Left lung (tissue), 10 donors: ENCODE measurements around the gene SYNGAP1. TPM values are rescaled to one million over a fixed set of nuclear protein-coding genes. Genes with fewer than 3 reads are reported as not detected.

ENCODE experiments used
- ATAC-seq: fragments of 200-7000 bp; cut with Tn5 transposase; one replicate; pipeline ENCODE4 v1.9.1; 2020; ENCODE audit warnings: moderate library complexity
- DNase-seq, 4 donors: peaks; one replicate each; pipeline ENCODE4 v3.0.0-alpha.2; 2013 to 2020
- H3K27ac ChIP-seq, 2 donors: fragments of 200-600 bp; sonication (generic) in 1 of 2; one replicate each; pipeline versions ENCODE4 v1.5.0 to v1.8.0; 2020 to 2021
- H3K27me3 ChIP-seq, 2 donors: fragments of 200-600 bp; sonication (generic) in 1 of 2; one replicate each; pipeline versions ENCODE4 v1.5.0 to v1.8.0; 2020 to 2021
- H3K36me3 ChIP-seq, 2 donors: fragments of 200-600 bp; sonication (generic) in 1 of 2; one replicate each; pipeline versions ENCODE4 v1.5.0 to v1.8.0; 2020 to 2021
- H3K4me1 ChIP-seq, 2 donors: fragments of 200-600 bp; one replicate each; pipeline ENCODE4 v1.8.0; 2021
- H3K4me3 ChIP-seq, 2 donors: fragments of 200-600 bp; sonication (generic) in 1 of 2; one replicate each; pipeline versions ENCODE4 v1.5.0 to v1.8.0; 2020 to 2021; ENCODE audit warnings: mild to moderate bottlenecking in 1 of 2
- H3K9me3 ChIP-seq, 2 donors: fragments of 200-600 bp; sonication (generic) in 1 of 2; one replicate each; pipeline versions ENCODE4 v1.5.0 to v1.8.0; 2020 to 2021
- CTCF ChIP-seq, 2 donors: fragments of 200-600 bp; sonication (generic) in 1 of 2; IDR thresholded peaks; one replicate each; pipeline versions ENCODE4 v1.5.0 to v1.8.0; 2021; ENCODE audit warnings: antibody characterized with exemption in 2 of 2
- intact Hi-C, 2 donors: fragments of 100-400 bp; cut with DNase I; formaldehyde crosslinking; loops; one replicate each; pipeline versions ENCODE4 v1.11.2 to v1.14.2; 2022
- polyA plus RNA-seq, 6 donors: library from polyadenylated mRNA; unstranded; fragments of 120-200 nt; gene quantifications; one replicate each; pipeline ENCODE4 v1.2.1, GENCODE V29; 2013; ENCODE audit not compliant: insufficient read length in 6 of 6
- total RNA-seq, 2 donors: library from RNA; stranded (reverse); fragmentation: NEBNext Ultra II Directional; extraction: Animal tissue kit (Norgen Biotek cat#: 25700); gene quantifications; one replicate each; pipeline ENCODE4 v1.2.1, GENCODE V29; 2021
- donor health status: DM: no; HTN: yes; CAD: no.
- donor health status: DM: no; HTN: no; CAD: no.

Gene SYNGAP1
- total and polyA plus RNA-seq, 8 donors = 18.1 to 51.2 (median 44.6) TPM

- peaks cover 0 to 54% of the 10 kb centered on the region in 2 donors for H3K36me3 ChIP-seq
- no peaks in the 10 kb centered on the region for H3K9me3 ChIP-seq
- H3K27me3 ChIP-seq = no peaks in the 10 kb centered on the region
- no peak overlapping the region for H3K4me3 ChIP-seq
- H3K4me1 ChIP-seq = peaks cover 0 to 29% of the 10 kb centered on the region in 2 donors
- DNase-seq = no peak
- peak overlapping the region in 1 of 2 donors; percentile 69 for H3K27ac ChIP-seq
- intact Hi-C loops = no loop called here
- ATAC-seq = peak; percentile 10
- TF ChIP-seq CTCF (IDR thresholded peaks at IDR 0.05) = no peak
These were observed 25.3 kb downstream of the SYNGAP1 start for GRCh38 chr6:33445119-33445603.

DNA sequence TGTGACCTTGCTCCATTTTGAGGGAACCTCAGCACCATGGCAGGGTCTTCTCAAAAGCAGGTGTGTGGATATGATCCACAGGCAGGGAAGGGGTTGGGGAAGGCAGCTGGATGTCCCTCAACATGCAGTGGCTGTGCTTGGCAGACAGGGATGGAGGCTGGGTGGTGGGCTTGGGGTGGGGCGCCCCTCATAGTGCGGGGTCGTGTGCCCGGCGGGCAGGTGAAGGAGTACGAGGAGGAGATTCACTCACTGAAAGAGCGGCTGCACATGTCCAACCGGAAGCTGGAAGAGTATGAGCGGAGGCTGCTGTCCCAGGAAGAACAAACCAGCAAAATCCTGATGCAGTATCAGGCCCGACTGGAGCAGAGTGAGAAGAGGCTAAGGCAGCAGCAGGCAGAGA, 26.5 kb downstream of the SYNGAP1 start:
- intact Hi-C loops = no loop called here
- ATAC-seq (no peak), DNase-seq (no peak)
- no peaks in the 10 kb centered on the region for H3K9me3 ChIP-seq
- no peak for TF ChIP-seq CTCF (IDR thresholded peaks at IDR 0.05)
- peaks cover 0 to 48% of the 10 kb centered on the region in 2 donors for H3K36me3 ChIP-seq
- H3K27ac ChIP-seq = peak overlapping the region in 1 of 2 donors; percentile 69
- peaks cover 0 to 41% of the 10 kb centered on the region in 2 donors for H3K4me1 ChIP-seq
- no peak overlapping the region for H3K4me3 ChIP-seq
- H3K27me3 ChIP-seq = no peaks in the 10 kb centered on the region

- intact Hi-C loops = no loop called here
- no peak for ATAC-seq
- H3K27ac ChIP-seq = peak overlapping the region in 1 of 2 donors; percentile 73
These were observed 30.6 kb downstream of the SYNGAP1 start for GRCh38 chr6:33450434-33450833.

GRCh38 chr6:33451606-33452005, 31.7 kb downstream of the SYNGAP1 start:
- peaks cover 0 to 18% of the 10 kb centered on the region in 2 donors for H3K36me3 ChIP-seq
- intact Hi-C loops = no loop called here
- H3K27me3 ChIP-seq = no peaks in the 10 kb centered on the region
- no peaks in the 10 kb centered on the region for H3K9me3 ChIP-seq
- ATAC-seq = no peak
- H3K4me1 ChIP-seq = peaks cover 6 to 59% of the 10 kb centered on the region in 2 donors
- H3K27ac ChIP-seq = peak overlapping the region in 1 of 2 donors; percentile 73
- DNase-seq = no peak
- H3K4me3 ChIP-seq = no peak overlapping the region
- no peak for TF ChIP-seq CTCF (IDR thresholded peaks at IDR 0.05)

More at GRCh38 chr6:33450434-33450833, 30.6 kb downstream of the SYNGAP1 start:
- no peak for DNase-seq
- Histone ChIP-seq H3K4me3 (no peak overlapping the region), H3K9me3 (no peaks in the 10 kb centered on the region), H3K4me1 (peaks cover 6 to 63% of the 10 kb centered on the region in 2 donors), H3K36me3 (peaks cover 0 to 15% of the 10 kb centered on the region in 2 donors), H3K27me3 (no peaks in the 10 kb centered on the region)
- TF ChIP-seq CTCF (IDR thresholded peaks at IDR 0.05) = no peak

- no peaks in the 10 kb centered on the region for H3K9me3 ChIP-seq
- intact Hi-C loops = no loop called here
- ATAC-seq (no peak), DNase-seq (no peak)
- no peaks in the 10 kb centered on the region for H3K27me3 ChIP-seq
- no peak overlapping the region for H3K27ac ChIP-seq
- no peak overlapping the region for H3K4me3 ChIP-seq
- H3K36me3 ChIP-seq = peaks cover 0 to 20% of the 10 kb centered on the region in 2 donors
- no peak for TF ChIP-seq CTCF (IDR thresholded peaks at IDR 0.05)
- H3K4me1 ChIP-seq = peaks cover 6 to 59% of the 10 kb centered on the region in 2 donors
These were observed 32.6 kb downstream of the SYNGAP1 start for GRCh38 chr6:33452496-33452895.
